Tibial artery (tissue), 4 donors: ENCODE measurements around the gene CORO1C.

Source experiments
- DNase-seq, 2 donors: peaks; one replicate each; pipeline ENCODE4 v3.0.0-alpha.2; 2019
- H3K27ac ChIP-seq, 2 donors: fragments of 200-600 bp; sonication (generic) in 1 of 2; 1 replicate in 1 of 2; 2 replicates in 1 of 2; pipeline ENCODE4 v1.5.1; 2018 to 2019; ENCODE audit warnings: mild to moderate bottlenecking in 1 of 2
- H3K27me3 ChIP-seq, 2 donors: fragments of 200-600 bp; sonication (generic) in 1 of 2; one replicate each; pipeline versions ENCODE4 v1.5.1 to v1.6.0; 2016 to 2019
- H3K36me3 ChIP-seq, 3 donors: fragments of 200-600 bp; sonication (generic) in 2 of 3; one replicate each; pipeline ENCODE4 v1.5.1; 2016 to 2019; ENCODE audit warnings: mild to moderate bottlenecking in 2 of 3
- H3K4me1 ChIP-seq, 4 donors: fragments of 200-600 bp; sonication (generic) in 2 of 4; 1 replicate in 3 of 4; 2 replicates in 1 of 4; pipeline ENCODE4 v1.5.1; 2016 to 2019
- H3K4me3 ChIP-seq, 2 donors: fragments of 200-600 bp; sonication (generic) in 1 of 2; 1 replicate in 1 of 2; 2 replicates in 1 of 2; pipeline ENCODE4 v1.5.1; 2018 to 2019; ENCODE audit warnings: mild to moderate bottlenecking in 2 of 2
- H3K9me3 ChIP-seq, 3 donors: fragments of 200-600 bp; sonication (generic) in 1 of 3; one replicate each; pipeline ENCODE4 v1.5.1; 2016 to 2019
- CTCF ChIP-seq, 2 experiments: fragments of 200-600 bp in 1 of 2; fragments of 450-650 bp in 1 of 2; IDR thresholded peaks; one replicate each; pipeline ENCODE4 v1.5.1; 2017 to 2019; ENCODE audit warnings: antibody characterized with exemption in 2 of 2, mild to moderate bottlenecking in 1 of 2, moderate library complexity in 1 of 2
- intact Hi-C: fragments of 100-400 bp; cut with DNase I; formaldehyde crosslinking; loops from one replicate; pipeline ENCODE4 v1.15.0; 2023; ENCODE audit warnings: low total_unique reads

CORO1C gene

GRCh38 chr12:108599541-108599940, 131.8 kb downstream of the CORO1C start:
- DNase-seq = no peak
- intact Hi-C loops = no loop called here
- Histone ChIP-seq H3K27ac (no peak overlapping the region), H3K9me3 (no peaks in the 10 kb centered on the region), H3K27me3 (peaks cover 0 to 32% of the 10 kb centered on the region in 2 donors), H3K4me3 (no peak overlapping the region), H3K36me3 (no peaks in the 10 kb centered on the region), H3K4me1 (no peaks in the 10 kb centered on the region)
- no peak for TF ChIP-seq CTCF (IDR thresholded peaks at IDR 0.05)

- no peak for TF ChIP-seq CTCF (IDR thresholded peaks at IDR 0.05)
- H3K36me3 ChIP-seq = no peaks in the 10 kb centered on the region
- no peak overlapping the region for H3K4me3 ChIP-seq
- no peaks in the 10 kb centered on the region for H3K4me1 ChIP-seq
- intact Hi-C loops = no loop called here
- peaks cover 0 to 29% of the 10 kb centered on the region in 2 donors for H3K27me3 ChIP-seq
- no peak overlapping the region for H3K27ac ChIP-seq
- no peaks in the 10 kb centered on the region for H3K9me3 ChIP-seq
- no peak for DNase-seq
Measured at GRCh38 chr12:108598553-108599250, 132.6 kb downstream of the CORO1C start.

GRCh38 chr12:108597559-108598471, 133.5 kb downstream of the CORO1C start, which contains the start of gene TMEM119:
Gene TMEM119, minus strand, starts transcription at chr12:108598084. Its CDS starts 5,701 bp downstream, at chr12:108592383.
- peak within 1 kb of the TSS; percentile 5 to 6 for H3K4me3 ChIP-seq
- H3K36me3 ChIP-seq = no peaks in the 10 kb centered on the region
- H3K27ac ChIP-seq = no peak within 1 kb of the TSS
- TF ChIP-seq CTCF (IDR thresholded peaks at IDR 0.05) = no peak
- no peaks in the 10 kb centered on the region for H3K9me3 ChIP-seq
- H3K27me3 ChIP-seq = peaks cover 0 to 20% of the 10 kb centered on the region in 2 donors
- DNase-seq = peak in 1 of 2 donors; percentile 37
- intact Hi-C loops = no loop called here
- H3K4me1 ChIP-seq = no peaks in the 10 kb centered on the region

- intact Hi-C loops = no loop called here
- H3K4me3 ChIP-seq = peak overlapping the region in 1 of 2 donors; percentile 5
- H3K9me3 ChIP-seq = no peaks in the 10 kb centered on the region
- no peak for TF ChIP-seq CTCF (IDR thresholded peaks at IDR 0.05)
- H3K4me1 ChIP-seq = no peaks in the 10 kb centered on the region
- no peaks in the 10 kb centered on the region for H3K36me3 ChIP-seq
- no peak overlapping the region for H3K27ac ChIP-seq
- no peak for DNase-seq
- peaks cover 0 to 20% of the 10 kb centered on the region in 2 donors for H3K27me3 ChIP-seq
Measured at GRCh38 chr12:108596854-108597558, 134.3 kb downstream of the CORO1C start.
